BLaER1 (cell line): ENCODE data around the gene FOXE1.

Experiments
- H3K27ac ChIP-seq: shearing (Covaris generic); formaldehyde crosslinking; 2 replicates; pipeline ENCODE4 v1.8.1; 2022
- H3K27me3 ChIP-seq: shearing (Covaris generic); formaldehyde crosslinking; 2 replicates; pipeline ENCODE4 v1.8.1; 2022
- H3K36me3 ChIP-seq: shearing (Covaris generic); formaldehyde crosslinking; 2 replicates; pipeline ENCODE4 v1.8.1; 2022
- H3K4me1 ChIP-seq: shearing (Covaris generic); formaldehyde crosslinking; 2 replicates; pipeline ENCODE4 v1.8.1; 2022
- H3K4me2 ChIP-seq: shearing (Covaris generic); formaldehyde crosslinking; 2 replicates; pipeline ENCODE4 v1.8.1; 2022
- H3K4me3 ChIP-seq: shearing (Covaris generic); formaldehyde crosslinking; 2 replicates; pipeline ENCODE4 v1.8.1; 2022
- H3K9ac ChIP-seq: shearing (Covaris generic); formaldehyde crosslinking; 2 replicates; pipeline ENCODE4 v1.8.1; 2022
- H3K9me3 ChIP-seq: shearing (Covaris generic); formaldehyde crosslinking; 2 replicates; pipeline ENCODE4 v1.8.1; 2022
- H4K20me1 ChIP-seq: shearing (Covaris generic); formaldehyde crosslinking; 2 replicates; pipeline ENCODE4 v1.8.1; 2022
- Cebpa-rat ChIP-seq: shearing (Covaris generic); IDR thresholded peaks from 2 replicates; pipeline ENCODE4 v1.8.1; 2022

The FOXE1 gene

GRCh38 chr9:97854696-97855485 is 1.9 kb downstream of the FOXE1 start:
- no peaks in the 10 kb centered on the region for H3K4me1 ChIP-seq
- H3K4me2 ChIP-seq: no peak overlapping the region
- H4K20me1 ChIP-seq: no peaks in the 10 kb centered on the region
- H3K36me3 ChIP-seq: 0 out of 2 replicates have a peak, but pooled peaks cover 4% of the 10 kb centered on the region
- H3K27me3 ChIP-seq: peaks cover 99% of the 10 kb centered on the region
- no peak overlapping the region for H3K9ac ChIP-seq
- H3K4me3 ChIP-seq: peak overlapping the region; percentile 49
- H3K9me3 ChIP-seq: peaks cover 65% of the 10 kb centered on the region
- no peak for TF ChIP-seq Cebpa-rat
- H3K27ac ChIP-seq: no peak overlapping the region

DNA sequence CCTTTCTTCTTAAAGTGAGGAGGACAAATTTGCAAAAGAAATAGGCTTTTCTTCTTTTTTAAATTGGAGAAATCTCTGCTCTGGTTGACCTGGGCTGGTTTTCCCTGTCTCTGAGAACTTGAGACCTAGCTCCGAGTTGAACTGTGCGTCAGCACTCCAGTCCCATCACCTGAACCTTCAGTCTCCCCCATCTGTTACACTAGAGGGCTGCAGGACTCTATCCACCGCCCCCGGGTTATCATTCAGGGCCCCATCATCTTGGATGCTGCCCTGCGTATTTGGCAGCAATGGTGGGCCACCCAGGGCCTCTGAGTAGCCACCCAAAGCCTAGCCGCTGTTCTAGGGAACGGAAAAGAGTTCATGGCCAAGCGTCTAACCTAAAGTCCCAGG is 2.5 kb downstream of the FOXE1 start:
- H3K27ac ChIP-seq: no peak overlapping the region
- TF ChIP-seq Cebpa-rat: no peak
- H3K4me2 ChIP-seq: no peak overlapping the region
- H3K4me1 ChIP-seq: no peaks in the 10 kb centered on the region
- peaks cover 97% of the 10 kb centered on the region for H3K27me3 ChIP-seq
- no peak overlapping the region for H3K4me3 ChIP-seq
- peaks cover 63% of the 10 kb centered on the region for H3K9me3 ChIP-seq
- H4K20me1 ChIP-seq: no peaks in the 10 kb centered on the region
- 0 out of 2 replicates have a peak, but pooled peaks cover 4% of the 10 kb centered on the region for H3K36me3 ChIP-seq
- no peak overlapping the region for H3K9ac ChIP-seq

DNA sequence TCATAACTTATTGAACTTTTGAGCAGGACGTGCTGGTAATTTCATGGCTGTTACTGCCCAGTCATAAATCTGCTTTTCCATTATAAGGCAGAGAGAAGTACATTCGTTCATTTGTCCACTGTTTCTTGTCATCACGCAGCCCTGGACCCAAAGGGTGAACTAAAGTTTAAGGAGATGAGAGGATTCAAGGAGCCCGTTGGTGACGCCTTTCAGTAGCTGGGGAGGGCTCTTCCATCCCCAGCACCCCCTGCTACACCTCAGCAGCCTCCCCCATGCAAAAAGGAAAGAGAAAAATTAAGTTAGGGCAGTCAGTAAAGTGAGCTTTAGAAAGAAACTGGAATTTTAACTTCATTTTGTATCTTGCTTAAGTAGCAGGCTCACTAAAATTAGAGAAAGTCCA is 2.9 kb downstream of the FOXE1 start:
- Histone ChIP-seq H3K9me3 (peaks cover 60% of the 10 kb centered on the region), H3K4me2 (no peak overlapping the region), H3K9ac (no peak overlapping the region), H4K20me1 (no peaks in the 10 kb centered on the region), H3K4me3 (no peak overlapping the region), H3K27me3 (peaks cover 94% of the 10 kb centered on the region), H3K27ac (no peak overlapping the region), H3K4me1 (no peaks in the 10 kb centered on the region), H3K36me3 (0 out of 2 replicates have a peak, but pooled peaks cover 4% of the 10 kb centered on the region)
- no peak for TF ChIP-seq Cebpa-rat

DNA sequence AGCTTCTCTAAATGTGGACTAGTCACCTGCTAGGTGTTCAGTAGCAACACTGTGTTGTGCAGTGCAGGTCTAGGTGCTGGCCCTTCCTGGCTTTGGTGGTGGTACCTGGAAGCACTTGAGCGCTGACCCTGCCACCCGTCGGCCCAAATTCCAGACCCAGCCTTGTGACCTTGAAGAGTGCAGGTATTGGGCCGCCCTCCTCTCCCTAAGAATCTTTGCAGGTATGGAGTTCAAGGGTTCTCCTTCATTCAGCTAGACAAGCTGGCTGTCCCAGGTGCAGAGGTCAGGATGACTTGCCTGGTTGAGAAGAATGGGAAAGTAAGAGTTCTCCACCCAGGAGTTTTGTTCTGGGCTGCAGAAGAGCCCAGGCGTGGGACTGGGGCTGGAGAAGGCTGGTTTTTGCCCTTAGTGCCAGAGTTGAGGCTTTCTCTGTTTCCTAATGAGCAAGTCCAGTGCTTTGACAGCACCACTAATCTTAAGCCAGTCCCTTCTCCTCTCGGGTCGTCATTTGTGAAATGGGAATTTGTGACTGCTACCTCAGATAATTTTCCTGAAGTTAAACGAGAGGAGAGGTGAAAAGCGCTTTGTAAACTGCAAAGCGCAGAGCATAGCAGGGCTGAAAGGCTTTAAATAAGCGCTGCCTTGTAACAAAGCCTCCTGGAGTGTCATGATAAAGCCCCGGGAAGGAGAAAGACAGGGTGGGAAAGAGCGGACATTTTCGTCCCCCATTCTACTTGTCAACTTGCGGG is 4.0 kb downstream of the FOXE1 start:
- H3K4me3 ChIP-seq: no peak overlapping the region
- no peak overlapping the region for H3K27ac ChIP-seq
- no peak for TF ChIP-seq Cebpa-rat
- H3K4me1 ChIP-seq: no peaks in the 10 kb centered on the region
- 0 out of 2 replicates have a peak, but pooled peaks cover 4% of the 10 kb centered on the region for H3K36me3 ChIP-seq
- H3K9me3 ChIP-seq: peaks cover 52% of the 10 kb centered on the region
- H3K27me3 ChIP-seq: peaks cover 83% of the 10 kb centered on the region
- no peak overlapping the region for H3K4me2 ChIP-seq
- H3K9ac ChIP-seq: no peak overlapping the region
- no peaks in the 10 kb centered on the region for H4K20me1 ChIP-seq

- H3K9ac ChIP-seq: no peak overlapping the region
These were observed 4.8 kb downstream of the FOXE1 start for GRCh38 chr9:97857606-97858392.

DNA sequence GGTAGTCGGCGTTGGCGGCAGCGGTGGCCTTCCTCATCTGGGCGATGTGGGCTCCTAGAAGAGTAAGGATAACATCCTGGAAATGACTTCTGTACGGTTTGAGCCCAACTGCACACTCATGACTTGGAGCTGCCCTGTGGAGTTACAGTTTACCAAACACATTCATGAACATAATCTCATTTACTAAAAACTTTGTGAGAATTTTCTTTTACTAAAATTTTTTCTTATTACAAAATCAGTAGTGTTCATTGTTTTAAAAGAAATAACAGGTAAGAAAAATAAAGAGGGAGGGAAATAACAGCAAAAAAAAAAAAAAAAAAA is 5.3 kb downstream of the FOXE1 start:
- H3K4me3 ChIP-seq: no peak overlapping the region
- H3K4me2 ChIP-seq: no peak overlapping the region
- 0 out of 2 replicates have a peak, but pooled peaks cover 4% of the 10 kb centered on the region for H3K36me3 ChIP-seq
- H3K9me3 ChIP-seq: peaks cover 38% of the 10 kb centered on the region
- H3K27me3 ChIP-seq: peaks cover 70% of the 10 kb centered on the region
- no peaks in the 10 kb centered on the region for H4K20me1 ChIP-seq
- no peaks in the 10 kb centered on the region for H3K4me1 ChIP-seq
- no peak overlapping the region for H3K9ac ChIP-seq
- TF ChIP-seq Cebpa-rat: no peak
- H3K27ac ChIP-seq: no peak overlapping the region

More at GRCh38 chr9:97857606-97858392, 4.8 kb downstream of the FOXE1 start:
- Histone ChIP-seq H3K9me3 (peaks cover 44% of the 10 kb centered on the region), H4K20me1 (no peaks in the 10 kb centered on the region), H3K27ac (no peak overlapping the region), H3K27me3 (peaks cover 76% of the 10 kb centered on the region), H3K4me1 (no peaks in the 10 kb centered on the region), H3K36me3 (0 out of 2 replicates have a peak, but pooled peaks cover 4% of the 10 kb centered on the region), H3K4me2 (no peak overlapping the region), H3K4me3 (no peak overlapping the region)
- no peak for TF ChIP-seq Cebpa-rat

- H3K4me2 ChIP-seq: no peak overlapping the region
These were observed 5.8 kb downstream of the FOXE1 start for GRCh38 chr9:97858826-97859225.

DNA sequence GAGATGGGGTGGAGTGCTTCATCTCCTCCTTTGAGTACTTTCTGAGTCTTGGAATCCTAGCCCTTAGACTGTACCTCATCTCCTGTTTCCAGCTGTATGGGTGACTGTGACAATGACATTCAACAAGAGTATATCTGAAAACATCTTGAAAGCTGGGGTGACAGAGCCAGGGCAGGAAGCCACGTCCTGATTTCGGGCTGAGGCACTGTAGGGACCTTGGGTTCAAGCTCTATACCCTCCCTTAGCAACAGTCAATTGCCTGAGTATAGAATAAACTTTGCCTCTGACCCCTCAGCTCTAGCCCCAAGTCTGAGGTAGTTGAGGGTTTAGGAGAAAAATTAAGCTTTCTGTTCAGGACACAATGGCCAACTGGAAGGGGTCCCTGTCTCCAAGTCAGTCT is 6.3 kb downstream of the FOXE1 start:
- H3K9me3 ChIP-seq: peaks cover 28% of the 10 kb centered on the region
- H3K27me3 ChIP-seq: peaks cover 60% of the 10 kb centered on the region
- no peak overlapping the region for H3K9ac ChIP-seq
- no peak overlapping the region for H3K4me2 ChIP-seq
- H3K36me3 ChIP-seq: 0 out of 2 replicates have a peak, but pooled peaks cover 4% of the 10 kb centered on the region
- no peak overlapping the region for H3K4me3 ChIP-seq
- TF ChIP-seq Cebpa-rat: no peak
- H4K20me1 ChIP-seq: no peaks in the 10 kb centered on the region
- no peaks in the 10 kb centered on the region for H3K4me1 ChIP-seq
- H3K27ac ChIP-seq: no peak overlapping the region

More at GRCh38 chr9:97858826-97859225, 5.8 kb downstream of the FOXE1 start:
- no peaks in the 10 kb centered on the region for H3K4me1 ChIP-seq
- no peaks in the 10 kb centered on the region for H4K20me1 ChIP-seq
- no peak overlapping the region for H3K27ac ChIP-seq
- peaks cover 65% of the 10 kb centered on the region for H3K27me3 ChIP-seq
- H3K36me3 ChIP-seq: 0 out of 2 replicates have a peak, but pooled peaks cover 4% of the 10 kb centered on the region
- H3K4me3 ChIP-seq: no peak overlapping the region
- H3K9ac ChIP-seq: no peak overlapping the region
- no peak for TF ChIP-seq Cebpa-rat
- peaks cover 34% of the 10 kb centered on the region for H3K9me3 ChIP-seq

DNA sequence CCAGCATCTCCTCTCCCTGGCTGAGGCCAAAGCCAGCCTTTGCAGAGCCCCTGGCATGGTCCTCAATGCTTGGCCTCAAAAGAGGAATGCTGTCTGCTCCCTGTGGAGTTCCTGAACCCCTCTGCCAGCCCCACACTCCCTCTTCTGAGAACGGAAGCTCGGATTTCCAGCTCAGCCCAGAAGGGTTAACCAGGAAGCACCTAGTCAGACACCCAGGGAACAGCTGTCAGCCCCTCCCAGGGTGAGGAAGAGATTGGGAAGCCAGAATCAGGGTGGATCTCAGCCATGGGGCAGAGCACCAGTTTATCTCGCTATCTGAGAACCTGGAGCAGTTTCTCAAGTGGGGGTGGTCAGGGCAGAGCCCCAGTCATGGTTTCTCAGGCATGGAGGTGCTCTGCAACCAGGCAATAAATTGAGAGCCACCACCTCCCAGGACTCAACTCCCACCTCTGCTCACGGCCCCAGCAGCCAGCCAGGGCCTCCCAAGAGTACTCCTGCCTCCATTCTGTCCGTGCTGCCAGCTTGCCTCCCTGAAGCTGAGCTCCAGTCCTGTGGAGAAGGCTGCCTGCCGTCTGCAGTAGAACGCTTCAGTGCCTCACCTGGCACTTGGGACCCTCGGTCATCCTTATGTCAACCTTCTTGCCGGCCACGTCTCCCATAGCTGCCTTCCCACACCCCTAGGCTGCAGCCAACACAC is 7.6 kb downstream of the FOXE1 start:
- no peaks in the 10 kb centered on the region for H3K4me1 ChIP-seq
- no peak overlapping the region for H3K9ac ChIP-seq
- no peaks in the 10 kb centered on the region for H3K36me3 ChIP-seq
- H3K27me3 ChIP-seq: peaks cover 48% of the 10 kb centered on the region
- no peaks in the 10 kb centered on the region for H4K20me1 ChIP-seq
- peaks cover 19% of the 10 kb centered on the region for H3K9me3 ChIP-seq
- H3K27ac ChIP-seq: no peak overlapping the region
- H3K4me2 ChIP-seq: no peak overlapping the region
- no peak overlapping the region for H3K4me3 ChIP-seq
- TF ChIP-seq Cebpa-rat: no peak
